Measurements from ENCODE around the gene NEDD4L.

DNA sequence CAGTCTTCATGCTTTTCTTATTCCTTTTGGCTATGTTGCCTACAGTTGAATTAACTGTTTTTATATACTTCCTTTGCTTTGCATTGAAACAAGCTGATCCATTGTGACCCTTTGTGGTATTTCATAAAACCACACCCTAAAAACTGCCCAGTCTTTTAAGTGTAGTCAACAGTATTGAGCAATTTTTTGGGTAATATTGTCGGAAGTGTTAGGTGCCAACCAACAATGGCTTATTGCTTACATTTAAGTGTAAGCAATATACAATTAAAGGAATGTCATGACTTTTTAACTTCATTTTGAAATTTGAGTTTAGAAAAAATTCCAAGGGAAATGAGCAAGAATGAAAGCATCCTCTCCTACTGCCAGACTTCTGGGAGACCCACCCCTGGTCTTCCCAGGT, 174.1 kb downstream of the NEDD4L start:
- TF ChIP-seq POLR2A (IDR thresholded peaks at IDR 0.05; ENCODE audit: low read depth, low read length) (no peak), FOXM1 (IDR thresholded peaks at IDR 0.05; ENCODE audit: low read depth, low read length) (no peak), YY1 (IDR thresholded peaks at IDR 0.05; ENCODE audit: low read depth, low read length) (no peak), JUND (IDR thresholded peaks at IDR 0.05; ENCODE audit: low read depth, low read length) (no peak), ZZZ3 (IDR thresholded peaks at IDR 0.05; ENCODE audit: control insufficient read depth, insufficient read length, low read depth) (no peak), IKZF1 (conservative IDR thresholded peaks at IDR 0.05) (no peak), RAD21 (IDR thresholded peaks at IDR 0.05; ENCODE audit: insufficient read depth, low read depth, low read length) (no peak), PAX8 (IDR thresholded peaks at IDR 0.05) (no peak), ZNF384 (IDR thresholded peaks at IDR 0.05; ENCODE audit: borderline replicate concordance, low read depth, low read length) (no peak)
- TF ChIP-seq, protein P1, sequence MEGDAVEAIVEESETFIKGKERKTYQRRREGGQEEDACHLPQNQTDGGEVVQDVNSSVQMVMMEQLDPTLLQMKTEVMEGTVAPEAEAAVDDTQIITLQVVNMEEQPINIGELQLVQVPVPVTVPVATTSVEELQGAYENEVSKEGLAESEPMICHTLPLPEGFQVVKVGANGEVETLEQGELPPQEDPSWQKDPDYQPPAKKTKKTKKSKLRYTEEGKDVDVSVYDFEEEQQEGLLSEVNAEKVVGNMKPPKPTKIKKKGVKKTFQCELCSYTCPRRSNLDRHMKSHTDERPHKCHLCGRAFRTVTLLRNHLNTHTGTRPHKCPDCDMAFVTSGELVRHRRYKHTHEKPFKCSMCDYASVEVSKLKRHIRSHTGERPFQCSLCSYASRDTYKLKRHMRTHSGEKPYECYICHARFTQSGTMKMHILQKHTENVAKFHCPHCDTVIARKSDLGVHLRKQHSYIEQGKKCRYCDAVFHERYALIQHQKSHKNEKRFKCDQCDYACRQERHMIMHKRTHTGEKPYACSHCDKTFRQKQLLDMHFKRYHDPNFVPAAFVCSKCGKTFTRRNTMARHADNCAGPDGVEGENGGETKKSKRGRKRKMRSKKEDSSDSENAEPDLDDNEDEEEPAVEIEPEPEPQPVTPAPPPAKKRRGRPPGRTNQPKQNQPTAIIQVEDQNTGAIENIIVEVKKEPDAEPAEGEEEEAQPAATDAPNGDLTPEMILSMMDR (IDR thresholded peaks at IDR 0.05 in 2 of 3, conservative IDR thresholded peaks at IDR 0.05 in 1 of 3; ENCODE audit: control insufficient read depth in 2 of 3, extremely low read depth in 1 of 3, insufficient read depth in 1 of 3, low read depth in 3 of 3, low read length in 3 of 3): no peak
- TF ChIP-seq, protein P2, sequence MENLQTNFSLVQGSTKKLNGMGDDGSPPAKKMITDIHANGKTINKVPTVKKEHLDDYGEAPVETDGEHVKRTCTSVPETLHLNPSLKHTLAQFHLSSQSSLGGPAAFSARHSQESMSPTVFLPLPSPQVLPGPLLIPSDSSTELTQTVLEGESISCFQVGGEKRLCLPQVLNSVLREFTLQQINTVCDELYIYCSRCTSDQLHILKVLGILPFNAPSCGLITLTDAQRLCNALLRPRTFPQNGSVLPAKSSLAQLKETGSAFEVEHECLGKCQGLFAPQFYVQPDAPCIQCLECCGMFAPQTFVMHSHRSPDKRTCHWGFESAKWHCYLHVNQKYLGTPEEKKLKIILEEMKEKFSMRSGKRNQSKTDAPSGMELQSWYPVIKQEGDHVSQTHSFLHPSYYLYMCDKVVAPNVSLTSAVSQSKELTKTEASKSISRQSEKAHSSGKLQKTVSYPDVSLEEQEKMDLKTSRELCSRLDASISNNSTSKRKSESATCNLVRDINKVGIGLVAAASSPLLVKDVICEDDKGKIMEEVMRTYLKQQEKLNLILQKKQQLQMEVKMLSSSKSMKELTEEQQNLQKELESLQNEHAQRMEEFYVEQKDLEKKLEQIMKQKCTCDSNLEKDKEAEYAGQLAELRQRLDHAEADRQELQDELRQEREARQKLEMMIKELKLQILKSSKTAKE (IDR thresholded peaks at IDR 0.05; ENCODE audit: low read depth, poor library complexity, severe bottlenecking): no peak
- TF ChIP-seq, protein P3, sequence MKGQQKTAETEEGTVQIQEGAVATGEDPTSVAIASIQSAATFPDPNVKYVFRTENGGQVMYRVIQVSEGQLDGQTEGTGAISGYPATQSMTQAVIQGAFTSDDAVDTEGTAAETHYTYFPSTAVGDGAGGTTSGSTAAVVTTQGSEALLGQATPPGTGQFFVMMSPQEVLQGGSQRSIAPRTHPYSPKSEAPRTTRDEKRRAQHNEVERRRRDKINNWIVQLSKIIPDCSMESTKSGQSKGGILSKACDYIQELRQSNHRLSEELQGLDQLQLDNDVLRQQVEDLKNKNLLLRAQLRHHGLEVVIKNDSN (IDR thresholded peaks at IDR 0.05; ENCODE audit: borderline replicate concordance, extremely low read length, insufficient read depth, low read depth, low read length): no peak
- TF ChIP-seq, protein P4, sequence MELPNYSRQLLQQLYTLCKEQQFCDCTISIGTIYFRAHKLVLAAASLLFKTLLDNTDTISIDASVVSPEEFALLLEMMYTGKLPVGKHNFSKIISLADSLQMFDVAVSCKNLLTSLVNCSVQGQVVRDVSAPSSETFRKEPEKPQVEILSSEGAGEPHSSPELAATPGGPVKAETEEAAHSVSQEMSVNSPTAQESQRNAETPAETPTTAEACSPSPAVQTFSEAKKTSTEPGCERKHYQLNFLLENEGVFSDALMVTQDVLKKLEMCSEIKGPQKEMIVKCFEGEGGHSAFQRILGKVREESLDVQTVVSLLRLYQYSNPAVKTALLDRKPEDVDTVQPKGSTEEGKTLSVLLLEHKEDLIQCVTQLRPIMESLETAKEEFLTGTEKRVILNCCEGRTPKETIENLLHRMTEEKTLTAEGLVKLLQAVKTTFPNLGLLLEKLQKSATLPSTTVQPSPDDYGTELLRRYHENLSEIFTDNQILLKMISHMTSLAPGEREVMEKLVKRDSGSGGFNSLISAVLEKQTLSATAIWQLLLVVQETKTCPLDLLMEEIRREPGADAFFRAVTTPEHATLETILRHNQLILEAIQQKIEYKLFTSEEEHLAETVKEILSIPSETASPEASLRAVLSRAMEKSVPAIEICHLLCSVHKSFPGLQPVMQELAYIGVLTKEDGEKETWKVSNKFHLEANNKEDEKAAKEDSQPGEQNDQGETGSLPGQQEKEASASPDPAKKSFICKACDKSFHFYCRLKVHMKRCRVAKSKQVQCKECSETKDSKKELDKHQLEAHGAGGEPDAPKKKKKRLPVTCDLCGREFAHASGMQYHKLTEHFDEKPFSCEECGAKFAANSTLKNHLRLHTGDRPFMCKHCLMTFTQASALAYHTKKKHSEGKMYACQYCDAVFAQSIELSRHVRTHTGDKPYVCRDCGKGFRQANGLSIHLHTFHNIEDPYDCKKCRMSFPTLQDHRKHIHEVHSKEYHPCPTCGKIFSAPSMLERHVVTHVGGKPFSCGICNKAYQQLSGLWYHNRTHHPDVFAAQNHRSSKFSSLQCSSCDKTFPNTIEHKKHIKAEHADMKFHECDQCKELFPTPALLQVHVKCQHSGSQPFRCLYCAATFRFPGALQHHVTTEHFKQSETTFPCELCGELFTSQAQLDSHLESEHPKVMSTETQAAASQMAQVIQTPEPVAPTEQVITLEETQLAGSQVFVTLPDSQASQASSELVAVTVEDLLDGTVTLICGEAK (IDR thresholded peaks at IDR 0.05; ENCODE audit: borderline replicate concordance): no peak
